ENCODE measurements around the gene PPP6R1.
A peak's percentile ranks its signal among the peaks of the same experiment; 100 is the strongest.

The PPP6R1 gene, protein sequence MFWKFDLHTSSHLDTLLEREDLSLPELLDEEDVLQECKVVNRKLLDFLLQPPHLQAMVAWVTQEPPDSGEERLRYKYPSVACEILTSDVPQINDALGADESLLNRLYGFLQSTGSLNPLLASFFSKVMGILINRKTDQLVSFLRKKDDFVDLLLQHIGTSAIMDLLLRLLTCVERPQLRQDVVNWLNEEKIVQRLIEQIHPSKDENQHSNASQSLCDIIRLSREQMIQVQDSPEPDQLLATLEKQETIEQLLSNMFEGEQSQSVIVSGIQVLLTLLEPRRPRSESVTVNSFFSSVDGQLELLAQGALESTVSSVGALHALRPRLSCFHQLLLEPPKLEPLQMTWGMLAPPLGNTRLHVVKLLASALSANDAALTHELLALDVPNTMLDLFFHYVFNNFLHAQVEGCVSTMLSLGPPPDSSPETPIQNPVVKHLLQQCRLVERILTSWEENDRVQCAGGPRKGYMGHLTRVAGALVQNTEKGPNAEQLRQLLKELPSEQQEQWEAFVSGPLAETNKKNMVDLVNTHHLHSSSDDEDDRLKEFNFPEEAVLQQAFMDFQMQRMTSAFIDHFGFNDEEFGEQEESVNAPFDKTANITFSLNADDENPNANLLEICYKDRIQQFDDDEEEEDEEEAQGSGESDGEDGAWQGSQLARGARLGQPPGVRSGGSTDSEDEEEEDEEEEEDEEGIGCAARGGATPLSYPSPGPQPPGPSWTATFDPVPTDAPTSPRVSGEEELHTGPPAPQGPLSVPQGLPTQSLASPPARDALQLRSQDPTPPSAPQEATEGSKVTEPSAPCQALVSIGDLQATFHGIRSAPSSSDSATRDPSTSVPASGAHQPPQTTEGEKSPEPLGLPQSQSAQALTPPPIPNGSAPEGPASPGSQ

DNA sequence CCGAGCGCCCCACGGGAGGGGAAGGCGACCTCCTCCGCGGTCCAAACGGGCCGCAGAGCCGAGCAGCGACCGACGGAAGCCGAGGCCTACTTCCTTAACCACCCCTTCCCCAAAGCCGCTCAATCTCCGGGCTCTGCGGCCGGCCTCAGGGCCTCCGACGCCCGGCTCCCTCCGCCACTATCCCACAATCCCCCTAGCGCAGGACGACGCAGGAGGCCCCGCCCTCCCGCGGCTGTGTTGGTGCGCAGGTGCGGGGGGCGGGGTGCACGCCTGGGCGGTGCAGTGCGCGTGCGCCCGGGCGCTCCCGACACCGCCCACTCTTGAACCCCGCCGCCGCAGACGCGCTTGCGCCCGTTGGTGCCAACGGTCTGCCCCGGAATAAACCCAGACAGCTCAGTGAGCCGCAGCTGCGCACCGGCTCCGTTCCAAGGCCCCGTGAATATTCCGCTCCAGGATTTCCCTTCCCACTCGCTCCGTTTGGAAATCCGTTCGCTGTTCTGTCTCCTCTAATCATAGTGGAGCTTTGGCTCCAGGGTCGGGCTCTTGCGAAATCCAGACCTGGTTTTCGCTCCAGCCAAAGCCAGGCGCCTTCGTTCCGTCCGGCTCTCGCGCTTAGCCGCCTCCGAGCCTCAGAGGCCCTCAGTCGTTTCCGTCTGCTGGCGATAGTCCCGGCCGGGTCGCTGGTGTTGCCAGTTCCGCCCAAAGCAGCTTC is at the start of gene PPP6R1:
Gene PPP6R1, minus strand, starts transcription at position 190 of the 712 bp plus-strand sequence. CDS start 11,914 bp downstream, outside the sequence.
- peak; percentile 97 for DNase-seq (ENCODE audit: low spot score)

DNA sequence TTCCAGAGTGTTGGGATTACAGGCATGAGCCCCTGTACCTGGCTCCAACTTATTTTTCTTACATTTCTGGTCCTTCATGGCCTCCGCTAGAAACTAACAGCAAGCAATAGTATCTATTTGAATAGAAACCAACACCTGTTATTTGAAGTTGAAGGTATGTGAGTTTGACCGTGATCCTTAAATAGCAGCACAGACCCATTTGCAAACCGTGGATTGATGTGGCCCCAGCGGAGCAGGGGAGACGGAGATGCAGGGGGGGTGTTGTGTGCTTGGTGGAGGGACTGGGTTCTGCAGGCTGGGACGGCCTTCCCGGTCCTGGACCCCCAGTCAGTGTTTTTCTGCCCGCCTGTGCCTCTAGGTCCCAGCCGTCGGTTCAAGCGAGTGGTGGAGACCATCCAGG is 49.5 kb upstream of the PPP6R1 start:
- no peak for DNase-seq (ENCODE audit: low spot score)

DNA sequence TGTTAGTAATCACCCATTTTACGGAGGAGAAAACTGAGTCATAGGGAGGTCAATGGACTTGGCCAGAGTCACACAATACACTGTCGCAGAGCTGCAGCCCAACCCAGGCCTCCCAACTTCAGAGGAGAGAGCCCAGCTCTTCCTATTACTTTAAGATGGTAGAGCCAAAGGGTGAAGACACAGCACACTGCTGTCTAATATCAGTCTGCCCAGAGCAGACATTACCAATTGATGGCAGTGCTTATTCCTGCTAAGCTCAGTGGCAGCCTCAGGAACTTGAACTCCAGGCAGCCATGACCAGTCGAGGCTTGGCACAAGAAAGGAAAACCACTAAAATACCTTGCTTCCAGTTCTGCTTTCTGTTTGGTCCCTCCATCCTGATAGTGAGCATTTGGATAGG is 47.9 kb upstream of the PPP6R1 start:
- no peak for DNase-seq (ENCODE audit: low spot score)

DNA sequence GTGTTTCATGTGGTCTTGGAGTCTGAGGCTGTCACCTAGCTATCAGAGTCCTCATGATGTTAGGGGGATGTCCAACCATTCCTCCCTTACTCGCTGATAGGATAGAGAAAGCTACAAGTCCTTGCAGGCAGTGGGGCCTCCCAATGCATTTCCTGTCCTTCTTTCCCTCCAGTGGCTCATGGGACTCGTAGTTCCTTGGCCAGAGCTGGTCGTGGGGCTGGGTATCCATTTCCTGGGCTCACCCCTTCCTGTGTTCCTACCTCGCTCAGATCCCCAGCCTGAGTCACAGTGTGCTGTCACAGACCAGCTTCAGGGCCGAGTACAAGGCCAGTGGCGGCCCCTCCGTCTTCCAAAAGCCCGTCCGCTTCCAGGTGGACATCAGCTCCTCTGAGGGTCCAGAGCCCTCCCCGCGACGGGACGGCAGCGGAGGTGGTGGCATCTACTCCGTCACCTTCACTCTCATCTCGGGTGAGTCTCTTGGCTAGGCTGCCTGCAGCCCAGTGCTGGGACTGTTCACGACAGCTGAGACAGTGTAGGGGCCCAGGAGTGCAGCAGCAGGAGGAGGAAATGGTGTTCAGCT is 47.3 kb upstream of the PPP6R1 start:
- no peak for DNase-seq (ENCODE audit: low spot score)

DNA sequence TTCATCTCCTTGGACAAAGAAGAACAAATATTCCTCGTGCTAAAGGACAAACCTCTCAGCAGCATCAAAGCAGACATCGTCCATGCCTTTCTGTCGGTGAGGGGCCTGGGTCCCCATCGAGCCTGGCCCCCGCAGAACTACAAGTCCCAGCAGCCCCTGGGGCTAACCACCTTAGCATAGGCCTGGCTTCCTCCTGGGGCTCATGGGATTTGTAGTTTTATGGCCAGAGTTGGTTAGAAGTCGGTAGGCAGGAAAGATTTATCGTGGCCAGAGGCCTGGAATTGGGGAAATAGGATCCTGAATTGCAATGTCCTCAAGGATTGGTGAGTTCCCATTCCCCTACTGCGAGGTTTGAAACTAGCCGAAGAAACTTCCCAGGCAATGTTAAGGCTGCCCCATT is 46.7 kb upstream of the PPP6R1 start:
- peak; percentile 52 for DNase-seq (ENCODE audit: low spot score)

DNA sequence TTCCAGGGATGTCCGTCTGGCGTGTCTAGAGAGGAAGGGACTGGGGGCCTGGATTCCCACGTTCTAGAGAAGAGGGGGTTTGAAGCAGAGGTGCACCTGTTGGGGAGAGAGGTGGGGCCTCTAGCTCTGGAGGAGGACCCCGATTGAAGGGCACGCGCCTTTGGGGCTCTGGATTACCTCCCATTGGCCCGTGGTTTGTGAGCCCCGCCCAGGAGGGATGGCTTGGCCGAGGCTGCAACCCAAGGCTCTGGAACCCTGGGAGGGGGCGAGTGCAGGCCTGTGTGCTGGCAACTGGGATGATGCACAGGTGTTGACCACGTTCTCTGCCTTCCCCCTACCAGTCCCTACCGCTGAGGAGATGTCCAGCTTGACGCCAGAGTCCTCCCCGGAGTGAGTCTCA is 46.2 kb upstream of the PPP6R1 start:
- DNase-seq (ENCODE audit: low spot score) = no peak

DNA sequence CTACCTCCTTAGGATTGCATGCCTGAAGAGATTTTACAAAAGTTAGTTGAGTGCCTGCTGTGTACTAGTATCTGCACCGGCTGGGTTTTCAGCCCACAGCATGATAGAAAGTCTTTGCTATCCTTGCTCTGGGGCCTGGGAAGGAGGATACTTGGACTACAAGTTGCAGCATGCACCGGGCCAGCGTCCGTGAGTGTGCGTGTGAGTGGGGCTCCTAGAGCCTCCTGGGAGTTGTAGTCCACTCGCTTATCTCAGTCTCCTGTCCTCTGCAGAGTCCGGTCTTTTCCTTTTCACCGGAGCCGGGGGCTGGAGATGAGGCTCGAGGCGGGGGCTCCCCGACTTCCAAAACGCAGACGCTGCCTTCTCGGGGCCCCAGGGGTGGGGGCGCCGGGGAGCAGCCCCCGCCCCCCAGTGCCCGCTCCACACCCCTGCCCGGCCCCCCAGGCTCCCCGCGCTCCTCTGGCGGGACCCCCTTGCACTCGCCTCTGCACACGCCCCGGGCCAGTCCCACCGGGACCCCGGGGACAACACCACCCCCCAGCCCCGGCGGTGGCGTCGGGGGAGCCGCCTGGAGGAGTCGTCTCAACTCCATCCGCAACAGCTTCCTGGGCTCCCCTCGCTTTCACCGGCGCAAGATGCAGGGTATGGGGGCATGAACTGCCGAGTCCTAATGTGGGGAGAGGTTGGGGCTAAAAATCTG is 45.6 kb upstream of the PPP6R1 start:
- DNase-seq (ENCODE audit: low spot score) = peak; percentile 43

DNA sequence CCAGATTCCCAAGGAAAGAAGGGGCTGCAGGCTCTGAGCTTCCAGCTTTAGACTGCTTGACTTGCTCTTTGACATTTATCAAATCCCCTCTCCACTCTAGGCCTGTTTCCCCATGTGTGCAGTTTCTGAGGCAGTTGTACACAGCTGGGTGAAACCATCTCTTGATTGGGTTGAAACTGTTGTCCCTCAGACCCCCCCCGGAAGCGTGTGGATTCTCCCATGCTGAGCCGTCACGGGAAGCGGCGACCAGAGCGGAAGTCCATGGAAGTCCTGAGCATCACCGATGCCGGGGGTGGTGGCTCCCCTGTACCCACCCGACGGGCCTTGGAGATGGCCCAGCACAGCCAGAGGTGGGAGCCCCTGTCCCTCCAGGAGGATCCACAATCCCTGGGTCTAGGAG is 44.7 kb upstream of the PPP6R1 start:
- DNase-seq (ENCODE audit: low spot score) = no peak

DNA sequence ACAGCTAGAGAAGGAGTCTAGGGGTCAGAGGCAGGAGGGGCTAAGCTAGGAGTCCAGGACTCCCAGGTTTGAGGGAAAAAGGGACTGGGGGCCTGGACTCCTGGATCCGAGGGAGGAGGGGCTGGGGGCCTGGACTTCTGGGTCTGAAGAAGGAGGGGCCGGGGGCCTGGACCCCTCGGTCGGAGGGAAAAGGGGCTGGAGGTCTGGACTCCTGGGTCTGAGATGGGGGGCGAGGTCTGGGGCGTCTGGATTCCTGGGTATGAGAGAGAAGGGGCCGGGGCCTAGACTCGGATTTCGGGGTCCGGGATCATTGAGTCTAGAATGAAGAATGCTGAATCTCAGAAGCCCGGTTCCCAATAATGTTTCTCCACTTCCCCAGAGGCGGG is 43.5 kb upstream of the PPP6R1 start:
- DNase-seq (ENCODE audit: low spot score) = no peak

DNA sequence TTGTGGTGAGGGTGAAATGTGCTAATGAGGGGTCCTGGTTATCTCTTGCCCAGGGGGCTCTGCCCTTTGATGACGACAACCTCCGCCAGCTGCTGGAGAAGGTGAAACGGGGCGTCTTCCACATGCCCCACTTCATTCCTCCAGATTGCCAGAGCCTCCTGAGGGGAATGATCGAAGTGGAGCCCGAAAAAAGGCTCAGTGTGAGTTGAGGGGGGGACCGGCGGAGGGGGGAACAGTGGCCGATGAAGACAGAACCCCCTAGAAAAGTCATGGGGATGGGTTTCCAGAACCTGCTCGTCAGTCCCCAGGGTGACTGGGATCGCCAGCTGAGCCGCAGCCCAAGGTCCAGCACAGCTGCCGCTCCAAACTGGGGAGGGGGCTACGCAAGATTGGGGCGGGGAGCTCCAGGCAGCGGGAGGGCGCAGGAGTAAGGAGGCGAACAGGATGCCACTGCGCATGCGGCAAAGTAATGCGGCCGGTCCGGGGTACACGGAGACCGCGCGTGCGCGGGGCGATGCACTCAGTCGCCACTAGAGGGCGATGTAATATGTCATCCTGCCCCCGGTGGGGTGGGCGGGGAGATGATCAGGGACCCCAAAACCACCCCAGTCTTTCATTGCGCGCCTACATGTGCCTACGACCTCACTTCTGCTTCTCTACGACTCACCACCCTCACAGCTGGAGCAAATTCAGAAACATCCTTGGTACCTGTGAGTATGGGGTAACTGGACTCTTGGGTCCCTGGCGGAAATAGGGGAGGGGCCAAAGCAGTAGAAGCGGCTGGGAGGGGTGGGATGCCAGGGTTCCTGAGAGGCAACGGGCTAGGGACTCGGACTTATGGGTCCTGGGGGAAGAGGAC is 42.9 kb upstream of the PPP6R1 start:
- peak; percentile 86 for DNase-seq (ENCODE audit: low spot score)

DNA sequence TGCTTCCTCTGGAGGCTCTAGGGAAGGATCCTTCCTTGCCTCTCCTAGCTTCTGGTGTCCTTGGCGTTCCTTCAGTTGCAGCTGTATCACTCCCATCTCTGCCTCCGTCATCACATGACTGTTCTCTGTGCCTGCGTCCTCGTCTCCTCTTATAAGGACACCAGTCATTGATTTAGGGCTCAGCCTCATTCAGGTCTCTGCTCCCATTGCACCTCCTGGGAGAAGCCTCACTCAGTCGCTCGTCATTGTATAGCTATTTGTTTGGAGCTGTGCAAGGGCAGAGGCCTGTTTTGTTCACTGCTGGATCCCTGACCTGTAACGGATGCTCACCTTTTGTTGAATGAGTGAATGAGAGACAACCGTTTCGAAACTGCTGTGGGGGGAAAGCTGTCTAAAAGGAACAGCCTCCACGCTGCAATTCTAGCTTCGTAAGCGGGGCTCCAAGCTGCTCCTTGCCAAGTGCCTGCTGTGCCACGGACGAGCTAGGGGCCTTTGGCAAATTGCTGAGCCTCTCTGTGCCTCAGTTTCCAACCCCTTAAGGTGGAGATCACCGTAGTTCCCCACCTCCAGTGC is 42.2 kb upstream of the PPP6R1 start:
- DNase-seq (ENCODE audit: low spot score) = no peak

DNA sequence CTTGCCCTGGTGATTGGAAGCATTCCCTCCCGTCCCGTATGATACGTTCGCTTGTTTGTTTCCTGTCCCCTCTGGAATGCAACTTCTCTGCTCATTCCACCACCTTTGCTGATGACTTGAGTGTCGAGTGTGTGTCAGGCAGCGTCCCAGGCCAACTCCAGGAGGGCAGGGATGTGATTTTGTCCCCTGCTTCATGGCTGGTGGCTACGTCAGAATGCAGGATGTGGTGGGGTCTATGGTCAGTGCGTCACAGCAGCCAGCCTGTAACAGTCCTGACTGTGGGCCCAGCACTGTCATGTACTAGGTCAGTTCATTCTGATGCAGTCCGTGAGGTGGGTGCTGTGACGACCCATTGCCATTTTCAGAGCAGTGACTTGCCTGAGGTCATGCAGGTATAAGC is 41.2 kb upstream of the PPP6R1 start:
- no peak for DNase-seq (ENCODE audit: low spot score)

DNA sequence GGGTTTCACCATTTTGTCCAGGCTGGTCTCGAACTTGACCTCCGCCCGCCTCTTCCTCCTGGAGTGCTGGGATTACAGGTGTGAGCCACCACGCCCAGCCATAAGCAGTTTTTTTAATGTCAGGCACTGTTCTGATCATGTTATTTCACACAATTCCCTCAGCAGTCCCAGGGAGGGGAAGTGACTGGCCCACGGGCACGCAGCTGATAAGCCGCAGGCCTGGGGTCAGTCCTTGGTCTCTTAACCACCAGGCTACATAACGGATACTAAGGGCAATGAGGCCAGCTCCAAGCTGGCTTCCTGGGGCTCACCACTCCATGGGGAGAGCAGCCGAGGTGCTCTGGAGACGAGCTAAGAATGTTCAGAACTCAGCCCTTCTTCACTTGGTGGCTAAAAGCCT is 38.5 kb upstream of the PPP6R1 start:
- no peak for DNase-seq (ENCODE audit: low spot score)

DNA sequence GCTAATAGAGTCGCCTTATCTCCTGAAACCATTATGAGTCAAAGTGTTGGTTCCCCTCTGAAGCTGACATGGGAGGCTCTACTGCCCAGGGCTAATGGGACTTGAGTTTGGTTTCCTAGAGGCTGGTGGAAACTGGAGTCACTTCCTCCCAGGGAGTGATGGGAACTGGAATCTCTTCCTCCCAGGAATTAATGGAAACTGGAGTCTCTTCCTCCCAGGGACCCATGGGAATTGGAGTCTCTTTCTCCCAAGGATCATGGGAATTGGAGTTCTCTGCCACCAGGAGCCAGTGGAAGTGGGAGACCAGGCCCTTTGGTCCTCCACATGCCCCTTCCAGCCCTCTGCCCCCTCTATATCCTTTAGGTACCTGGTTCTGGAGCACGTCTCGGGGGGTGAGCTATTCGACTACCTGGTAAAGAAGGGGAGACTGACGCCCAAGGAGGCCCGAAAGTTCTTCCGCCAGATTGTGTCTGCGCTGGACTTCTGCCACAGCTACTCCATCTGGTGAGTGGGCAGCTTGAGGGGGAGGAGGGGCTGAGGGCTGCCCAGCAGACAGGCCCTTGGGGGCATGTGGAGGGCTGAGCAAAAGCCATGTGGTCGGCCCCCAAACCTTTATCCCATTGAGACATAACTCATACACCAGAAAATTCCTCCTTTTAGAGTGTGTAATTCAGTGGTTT is 30.4 kb upstream of the PPP6R1 start:
- DNase-seq (ENCODE audit: low spot score) = no peak

DNA sequence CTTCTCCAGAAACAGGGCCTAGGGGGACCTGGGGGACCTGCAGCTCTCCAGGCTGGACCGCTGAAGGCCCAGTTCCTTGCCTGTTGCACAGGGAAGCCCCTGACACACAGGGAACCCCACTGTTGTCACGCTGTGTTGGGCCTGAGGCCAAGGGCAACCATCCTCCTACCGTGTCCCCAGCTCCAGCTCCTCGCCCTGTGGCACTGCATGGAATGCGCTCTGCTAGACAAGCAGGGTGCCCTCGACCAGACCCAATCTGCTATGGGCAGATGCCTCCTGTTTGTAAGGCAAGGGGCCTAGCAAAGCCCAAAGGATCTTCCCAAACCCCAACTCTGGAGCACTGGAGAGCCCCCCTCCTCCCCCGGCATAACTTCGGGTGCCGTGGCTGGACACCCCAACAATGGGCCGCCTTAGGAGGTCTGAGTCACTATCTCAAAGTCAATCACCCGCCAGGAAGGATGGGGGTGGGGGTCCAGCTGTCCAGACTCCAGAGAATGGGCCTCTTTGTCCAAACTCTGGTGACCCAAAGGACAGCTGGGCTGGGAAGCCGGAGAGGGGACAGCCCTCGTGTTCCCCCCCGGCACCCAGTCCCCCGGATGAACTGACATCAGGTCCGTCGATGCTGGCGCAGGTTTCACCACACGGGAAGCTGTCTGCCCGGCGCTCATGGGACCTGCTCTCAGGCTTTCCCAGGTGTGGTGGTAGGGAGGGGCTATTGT is 28.7 kb upstream of the PPP6R1 start:
- no peak for DNase-seq (ENCODE audit: low spot score)

DNA sequence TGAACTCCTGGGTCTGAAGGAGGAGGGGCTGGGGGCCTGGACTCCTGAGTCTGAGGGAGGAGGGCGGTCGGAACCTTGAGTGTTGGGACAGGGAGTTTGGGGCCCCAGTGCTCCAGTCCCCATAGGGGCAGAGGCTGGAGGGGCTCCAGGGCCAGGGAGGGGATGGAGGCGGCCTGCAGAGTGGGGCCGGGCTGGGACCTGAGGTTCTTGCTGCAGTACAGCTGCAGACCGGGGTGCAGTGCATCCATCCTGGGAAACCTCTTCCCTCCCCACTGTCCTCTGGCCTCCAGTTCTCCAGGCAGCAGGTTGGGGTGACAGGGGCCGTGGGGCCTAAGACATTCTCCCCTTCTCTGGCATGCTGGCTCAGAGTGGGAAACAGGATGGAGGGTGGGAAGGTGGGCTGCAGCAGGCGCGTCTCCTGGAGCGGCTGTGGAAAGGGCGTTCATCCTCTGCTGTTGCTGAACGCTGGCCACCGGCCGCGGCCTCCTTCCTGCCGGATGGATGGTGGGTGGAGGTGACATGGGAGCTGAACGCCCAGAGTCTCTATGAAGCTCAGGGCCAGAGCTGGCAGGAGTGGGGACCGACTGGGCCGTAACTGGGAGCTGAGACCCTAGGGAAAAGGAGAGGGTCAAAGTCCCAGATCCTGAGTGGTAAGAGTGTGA is 26.5 kb upstream of the PPP6R1 start:
- DNase-seq (ENCODE audit: low spot score) = no peak

DNA sequence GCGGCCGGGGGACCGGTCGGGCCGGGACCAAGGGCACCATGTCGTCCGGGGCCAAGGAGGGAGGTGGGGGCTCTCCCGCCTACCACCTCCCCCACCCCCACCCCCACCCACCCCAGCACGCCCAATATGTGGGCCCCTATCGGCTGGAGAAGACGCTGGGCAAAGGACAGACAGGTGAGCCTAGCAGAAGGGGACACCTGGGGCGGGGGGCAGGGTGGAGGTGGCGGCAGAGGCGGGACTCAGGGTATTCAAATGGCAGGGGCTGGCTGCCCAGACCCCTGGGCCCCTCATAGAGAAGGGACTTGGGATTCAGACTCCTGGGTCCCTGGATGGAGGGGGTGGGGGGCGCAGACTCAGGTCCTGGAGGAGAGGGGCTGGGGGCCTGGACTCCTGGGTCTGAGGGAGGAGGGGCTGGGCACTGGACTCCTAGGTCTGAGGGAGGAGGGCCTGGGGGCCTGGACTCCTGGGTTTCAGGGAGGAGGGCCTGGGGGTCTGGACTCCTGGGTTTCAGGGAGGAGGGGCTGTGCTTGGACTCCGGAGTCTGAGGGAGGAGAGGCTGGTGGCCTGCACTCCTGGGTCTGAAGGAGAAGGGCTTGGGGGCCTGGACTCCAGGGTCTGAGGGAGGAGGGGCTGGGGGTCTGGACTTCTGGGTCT is 25.7 kb upstream of the PPP6R1 start:
- no peak for DNase-seq (ENCODE audit: low spot score)
